Stimulated activated naive B cell treated with anti-CD40 and anti-IgM and Interleukin-4, amounts not matched to agents 10 μg/mL and 1 μg/mL and 100 μg/mL, for 72 hours (primary cell): ENCODE measurements around the gene NCBP3.
A peak's percentile ranks its signal among the peaks of the same experiment; 100 is the strongest.
"Not testable (repeated sequence)": the region's sequence is repeated elsewhere in the genome, so short reads cannot be mapped to it uniquely, and the experiment has no call there.

Experiments used
- ATAC-seq, 2 donors: fragments of 150-1000 bp; cut with Tn5 transposase; replicated peaks; 2 replicates each; pipeline ENCODE4 v1.10.0; 2021; ENCODE audit warnings: moderate library complexity in 1 of 2
- DNase-seq: peaks from one replicate; pipeline ENCODE4 v3.0.0; 2021
- H3K27ac Mint-ChIP-seq: one replicate; pipeline ENCODE4 v1.8.0; 2022; ENCODE audit warnings: mild to moderate bottlenecking, mixed read lengths
- H3K27me3 Mint-ChIP-seq, 2 donors: one replicate each; pipeline ENCODE4 v1.8.0; 2022; ENCODE audit warnings: mixed read lengths in 2 of 2
- H3K36me3 Mint-ChIP-seq, 2 donors: one replicate each; pipeline ENCODE4 v1.8.0; 2022; ENCODE audit warnings: mixed read lengths in 2 of 2, mild to moderate bottlenecking in 1 of 2
- H3K4me1 Mint-ChIP-seq, 2 donors: one replicate each; pipeline ENCODE4 v1.8.0; 2022; ENCODE audit warnings: mixed read lengths in 2 of 2, mild to moderate bottlenecking in 1 of 2
- H3K4me3 Mint-ChIP-seq, 2 donors: one replicate each; pipeline ENCODE4 v1.8.0; 2022; ENCODE audit warnings: mild to moderate bottlenecking in 2 of 2, mixed read lengths in 2 of 2, moderate library complexity in 1 of 2
- H3K9me3 Mint-ChIP-seq, 2 donors: one replicate each; pipeline ENCODE4 v1.8.0; 2022; ENCODE audit warnings: mixed read lengths in 2 of 2, mild to moderate bottlenecking in 1 of 2

Gene NCBP3

DNA sequence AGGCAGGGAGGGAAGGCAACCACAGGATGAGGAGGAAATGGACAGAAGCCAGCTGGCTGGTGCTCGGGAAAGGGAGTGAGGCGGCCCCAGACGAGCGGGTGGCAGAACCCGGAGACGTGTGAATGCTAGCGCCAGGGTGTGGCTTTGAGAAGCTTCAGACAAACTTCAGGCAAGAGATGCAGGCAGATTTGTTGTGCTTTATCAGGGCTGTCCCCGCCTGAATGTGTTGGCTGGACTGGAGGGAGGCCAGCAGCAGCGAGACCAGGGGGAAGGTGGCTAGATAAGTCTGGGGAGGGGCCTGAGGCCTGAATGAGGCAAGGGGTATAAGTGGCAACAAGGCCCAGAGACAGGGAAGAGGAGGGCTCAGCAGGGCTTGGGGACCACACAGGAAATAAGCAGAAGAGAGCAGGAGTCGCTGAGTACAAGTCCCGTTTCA is 24.8 kb upstream of the NCBP3 start:
- Mint-ChIP-seq H3K27me3 (no peaks in the 10 kb centered on the region), H3K9me3 (no peaks in the 10 kb centered on the region), H3K27ac (peak overlapping the region; percentile 72), H3K36me3 (peaks cover 36 to 55% of the 10 kb centered on the region in 2 donors), H3K4me1 (peaks cover 5 to 9% of the 10 kb centered on the region in 2 donors), H3K4me3 (peak overlapping the region in 1 of 2 donors; percentile 51)
- DNase-seq: no peak
- ATAC-seq: no peak

DNA sequence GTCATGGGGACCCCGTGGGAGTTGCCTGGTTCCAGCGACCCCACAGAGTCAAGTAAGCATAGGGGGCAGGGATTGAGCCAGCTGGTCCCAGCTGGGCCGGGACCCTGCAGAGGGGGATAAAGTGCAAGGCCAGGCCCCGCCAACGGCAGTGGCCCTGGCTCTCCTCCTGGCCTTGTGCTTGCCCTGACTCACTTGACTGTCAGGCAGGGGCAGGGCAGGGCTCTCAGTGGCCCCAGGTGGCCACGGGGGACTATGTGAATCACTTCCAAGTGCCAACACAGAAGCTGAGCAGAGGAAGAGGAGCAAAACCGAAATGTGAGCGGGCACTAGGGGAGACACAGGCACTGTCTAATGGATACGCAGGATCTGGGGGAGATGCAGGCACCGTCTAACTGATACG is 21.6 kb upstream of the NCBP3 start:
- DNase-seq (no peak), ATAC-seq (no peak)
- Mint-ChIP-seq H3K36me3 (peaks cover 20 to 35% of the 10 kb centered on the region in 2 donors), H3K4me3 (no peak overlapping the region), H3K27me3 (no peaks in the 10 kb centered on the region), H3K4me1 (peaks cover 5 to 9% of the 10 kb centered on the region in 2 donors), H3K27ac (peak overlapping the region; percentile 1), H3K9me3 (no peaks in the 10 kb centered on the region)

DNA sequence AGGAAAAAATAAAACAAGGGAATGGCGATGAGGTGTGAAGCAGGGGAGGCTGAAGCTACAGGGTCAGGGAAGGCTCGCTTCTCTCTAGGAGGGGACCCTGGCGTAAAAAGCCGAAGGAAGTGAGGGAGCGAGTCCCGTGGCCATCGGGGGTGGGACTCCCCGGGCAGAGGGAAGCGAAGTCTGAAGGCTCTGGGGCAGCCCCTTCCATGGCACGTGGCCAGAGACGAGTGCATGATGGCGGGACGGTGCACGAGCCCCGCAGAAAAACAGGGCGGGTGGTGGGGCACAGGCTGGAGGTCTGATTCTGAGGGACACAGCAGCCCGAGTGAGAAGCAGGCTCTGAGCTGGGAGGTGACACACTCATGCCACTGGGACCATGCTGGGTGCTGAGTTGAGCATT is 21.1 kb upstream of the NCBP3 start:
- no peaks in the 10 kb centered on the region for H3K27me3 Mint-ChIP-seq
- peak overlapping the region; percentile 66 for H3K27ac Mint-ChIP-seq
- no peak for DNase-seq
- no peak for ATAC-seq
- H3K4me3 Mint-ChIP-seq: no peak overlapping the region
- H3K36me3 Mint-ChIP-seq: peaks cover 19 to 36% of the 10 kb centered on the region in 2 donors
- peaks cover 5 to 9% of the 10 kb centered on the region in 2 donors for H3K4me1 Mint-ChIP-seq
- no peaks in the 10 kb centered on the region for H3K9me3 Mint-ChIP-seq

DNA sequence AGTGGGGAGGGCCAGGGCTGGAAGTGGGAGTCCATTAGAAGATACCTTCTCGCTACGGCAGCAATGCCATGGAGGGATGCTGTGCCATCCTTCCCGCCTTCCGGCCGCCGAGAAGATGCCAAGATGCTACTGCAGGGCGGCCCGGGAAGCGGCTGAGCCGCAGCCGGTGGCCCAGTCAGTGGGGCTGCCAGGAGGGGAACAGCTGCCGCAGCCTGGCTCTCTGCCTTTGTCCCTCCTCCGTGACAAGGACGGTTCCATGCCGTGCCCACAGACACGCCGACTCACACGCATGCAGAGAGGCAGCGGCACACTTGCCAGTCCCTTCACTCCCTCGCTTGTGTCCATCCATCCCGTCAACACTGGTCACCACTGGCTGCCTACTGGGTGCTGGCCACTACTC is 20.2 kb upstream of the NCBP3 start:
- H3K36me3 Mint-ChIP-seq: peaks cover 19 to 32% of the 10 kb centered on the region in 2 donors
- no peaks in the 10 kb centered on the region for H3K27me3 Mint-ChIP-seq

DNA sequence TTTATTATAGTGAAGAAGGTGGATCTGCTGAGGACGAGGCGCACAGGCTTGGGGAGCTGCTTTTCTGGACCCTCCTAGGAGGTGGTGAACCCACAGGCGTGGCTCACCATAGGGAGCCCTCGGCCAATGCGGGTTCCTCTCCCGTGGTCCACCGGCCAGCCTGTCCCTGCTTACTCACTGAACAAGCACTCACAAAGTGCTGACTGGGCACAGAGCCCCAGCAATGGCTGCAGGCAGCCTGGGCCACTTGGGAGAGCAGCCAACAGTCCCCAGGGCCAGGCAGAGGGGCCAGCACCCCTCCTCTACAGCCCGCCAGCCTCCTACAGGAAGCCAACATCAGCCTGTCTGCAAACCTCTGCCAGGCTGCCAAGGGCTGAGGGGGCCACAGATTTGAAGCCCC is 19.1 kb upstream of the NCBP3 start:
- DNase-seq (no peak), ATAC-seq (no peak)
- H3K4me1 Mint-ChIP-seq: no peaks in the 10 kb centered on the region
- H3K27ac Mint-ChIP-seq: no peak overlapping the region
- no peak overlapping the region for H3K4me3 Mint-ChIP-seq
- H3K27me3 Mint-ChIP-seq: no peaks in the 10 kb centered on the region
- H3K9me3 Mint-ChIP-seq: no peaks in the 10 kb centered on the region
- H3K36me3 Mint-ChIP-seq: peaks cover 19 to 28% of the 10 kb centered on the region in 2 donors

More for the DNA sequence above, 20.2 kb upstream of the NCBP3 start:
- Mint-ChIP-seq H3K4me3 (no peak overlapping the region), H3K27ac (no peak overlapping the region), H3K4me1 (peaks cover 5 to 9% of the 10 kb centered on the region in 2 donors), H3K9me3 (no peaks in the 10 kb centered on the region)
- ATAC-seq (no peak), DNase-seq (no peak)

DNA sequence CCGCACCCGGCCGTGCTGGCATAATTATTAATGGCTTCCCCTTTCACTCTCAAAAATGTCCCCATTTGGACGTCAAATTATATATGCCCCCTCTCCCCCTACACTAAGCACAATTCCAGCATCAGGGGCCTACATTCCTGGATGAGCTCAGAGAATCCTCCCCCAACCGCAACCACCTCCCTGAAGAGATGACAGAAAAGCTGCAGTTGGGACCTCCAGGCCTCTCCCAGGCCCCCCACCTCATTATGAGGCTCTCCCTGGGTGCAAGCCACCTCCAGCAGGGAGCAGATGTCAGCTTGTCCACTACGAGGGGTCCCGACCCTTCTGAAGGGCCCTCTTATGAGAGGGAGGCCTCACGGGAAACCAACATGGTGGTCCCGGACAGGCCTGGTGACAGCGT is 18.5 kb upstream of the NCBP3 start:
- Mint-ChIP-seq H3K27ac (no peak overlapping the region), H3K27me3 (no peaks in the 10 kb centered on the region), H3K4me1 (no peaks in the 10 kb centered on the region), H3K4me3 (no peak overlapping the region), H3K36me3 (peaks cover 19 to 27% of the 10 kb centered on the region in 2 donors), H3K9me3 (no peaks in the 10 kb centered on the region)
- ATAC-seq (no peak), DNase-seq (no peak)

DNA sequence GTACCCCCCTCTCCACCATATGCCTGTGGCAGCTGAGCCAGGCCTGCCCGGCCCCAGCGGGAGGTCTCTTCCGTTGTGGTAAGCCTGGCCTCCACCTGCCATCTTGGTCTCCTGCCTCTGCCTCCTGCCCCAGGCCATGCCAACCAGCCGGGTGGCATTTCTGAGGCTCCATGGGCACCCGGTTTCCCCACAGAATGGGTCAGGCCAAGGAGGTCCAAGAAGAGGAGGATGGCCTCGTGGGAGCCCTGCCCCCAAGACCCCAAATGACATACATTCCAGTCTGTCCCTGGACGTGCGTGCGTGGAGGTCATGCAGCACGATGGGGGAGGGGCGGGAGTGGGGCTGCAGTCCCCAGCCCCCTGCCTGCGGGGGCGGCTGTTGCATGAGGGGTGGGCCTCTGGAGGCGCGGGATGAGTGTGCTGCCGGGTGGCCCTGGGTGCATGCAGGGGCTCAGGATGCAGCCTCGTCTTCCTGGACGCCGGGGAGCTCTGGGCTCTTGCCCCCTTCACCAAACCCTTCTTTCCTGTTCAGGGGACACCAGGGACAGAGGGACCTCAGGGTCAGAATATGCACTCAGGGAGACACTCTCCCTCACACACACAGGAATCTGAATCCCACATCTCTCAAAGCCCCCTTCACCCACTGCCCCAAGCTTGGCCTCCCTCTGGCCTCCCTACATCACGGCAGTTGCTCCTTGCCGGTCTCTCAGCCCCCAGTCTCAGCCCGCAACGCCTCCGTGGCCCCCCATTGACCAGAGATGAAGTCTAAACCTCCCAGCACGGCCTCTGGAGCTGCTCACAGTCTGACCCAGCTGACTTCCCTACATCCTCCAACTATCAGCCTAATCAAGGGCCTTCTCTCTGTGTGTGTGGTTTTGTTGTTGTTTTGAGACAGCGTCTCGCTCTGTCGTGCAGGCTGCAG is 16.0 kb upstream of the NCBP3 start:
- Mint-ChIP-seq H3K9me3 (no peaks in the 10 kb centered on the region), H3K27me3 (peaks cover 3% of the 10 kb centered on the region in 2 donors), H3K4me3 (no peak overlapping the region), H3K4me1 (no peaks in the 10 kb centered on the region), H3K27ac (no peak overlapping the region), H3K36me3 (peaks cover 13 to 15% of the 10 kb centered on the region in 2 donors)
- ATAC-seq: no peak
- no peak for DNase-seq

DNA sequence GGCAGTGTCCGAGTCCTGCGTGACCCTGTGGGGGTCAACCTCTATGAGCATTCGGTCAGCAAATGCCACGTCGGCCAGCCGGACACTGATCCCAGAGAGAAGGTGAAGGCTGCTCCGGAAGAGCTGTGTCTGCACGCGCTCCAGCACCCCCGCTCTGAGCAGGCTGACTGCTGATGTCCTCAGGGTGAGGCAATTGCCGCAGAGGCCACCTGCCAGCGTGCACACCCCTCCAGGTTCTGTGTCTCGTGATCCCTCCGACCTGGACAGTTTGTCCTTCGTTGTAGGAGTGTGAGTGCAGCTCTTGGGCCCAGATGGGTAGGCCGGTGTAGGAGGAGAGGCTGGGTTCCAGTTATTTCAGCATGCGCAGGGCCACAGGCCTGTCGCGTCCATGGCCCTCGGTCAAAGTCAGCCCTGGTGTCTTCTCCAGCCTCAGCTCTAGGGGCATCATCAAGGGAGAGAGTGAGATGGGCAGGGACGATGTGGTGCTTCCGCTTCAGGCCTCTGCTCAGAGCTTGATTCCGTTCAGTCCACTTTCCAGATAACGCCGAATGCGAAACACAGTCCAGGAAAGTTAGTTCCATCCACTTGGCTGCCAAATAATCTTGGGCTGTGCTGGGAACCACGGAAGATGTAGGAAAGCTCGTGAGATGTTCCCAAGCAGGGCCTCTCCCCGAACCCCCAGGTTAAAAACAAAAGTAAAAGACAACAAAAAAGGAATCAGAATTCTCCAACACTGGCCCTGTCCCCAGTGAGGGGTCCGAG is 15.1 kb upstream of the NCBP3 start:
- Mint-ChIP-seq H3K9me3 (no peaks in the 10 kb centered on the region), H3K4me3 (no peak overlapping the region), H3K4me1 (no peaks in the 10 kb centered on the region), H3K36me3 (peaks cover 13 to 15% of the 10 kb centered on the region in 2 donors), H3K27me3 (peaks cover 5 to 6% of the 10 kb centered on the region in 2 donors), H3K27ac (no peak overlapping the region)
- no peak for ATAC-seq
- no peak for DNase-seq

DNA sequence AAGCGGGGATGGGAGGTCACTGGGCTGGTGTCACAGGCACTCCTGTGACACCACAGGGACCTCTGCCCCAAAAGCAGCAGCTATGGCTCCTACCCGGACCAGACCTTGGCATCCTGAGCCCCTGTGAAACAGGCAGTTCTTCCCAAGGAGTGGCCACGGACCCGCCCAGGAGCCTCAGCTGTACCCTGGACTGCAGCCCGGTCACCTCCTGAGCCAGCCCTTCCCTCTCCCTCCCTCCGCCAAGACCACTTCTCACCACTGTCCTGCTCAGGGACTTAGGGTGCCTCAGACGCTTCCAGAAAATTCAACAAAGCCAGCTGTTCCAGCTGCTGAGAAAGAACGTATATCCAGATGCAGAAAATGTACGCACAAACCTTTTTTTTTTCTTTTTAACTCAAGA is 13.9 kb upstream of the NCBP3 start:
- Mint-ChIP-seq H3K36me3 (peaks cover 13 to 15% of the 10 kb centered on the region in 2 donors), H3K9me3 (no peaks in the 10 kb centered on the region), H3K4me1 (no peaks in the 10 kb centered on the region), H3K27me3 (peaks cover 5 to 6% of the 10 kb centered on the region in 2 donors), H3K27ac (no peak overlapping the region), H3K4me3 (no peak overlapping the region)
- ATAC-seq (no peak), DNase-seq (no peak)

DNA sequence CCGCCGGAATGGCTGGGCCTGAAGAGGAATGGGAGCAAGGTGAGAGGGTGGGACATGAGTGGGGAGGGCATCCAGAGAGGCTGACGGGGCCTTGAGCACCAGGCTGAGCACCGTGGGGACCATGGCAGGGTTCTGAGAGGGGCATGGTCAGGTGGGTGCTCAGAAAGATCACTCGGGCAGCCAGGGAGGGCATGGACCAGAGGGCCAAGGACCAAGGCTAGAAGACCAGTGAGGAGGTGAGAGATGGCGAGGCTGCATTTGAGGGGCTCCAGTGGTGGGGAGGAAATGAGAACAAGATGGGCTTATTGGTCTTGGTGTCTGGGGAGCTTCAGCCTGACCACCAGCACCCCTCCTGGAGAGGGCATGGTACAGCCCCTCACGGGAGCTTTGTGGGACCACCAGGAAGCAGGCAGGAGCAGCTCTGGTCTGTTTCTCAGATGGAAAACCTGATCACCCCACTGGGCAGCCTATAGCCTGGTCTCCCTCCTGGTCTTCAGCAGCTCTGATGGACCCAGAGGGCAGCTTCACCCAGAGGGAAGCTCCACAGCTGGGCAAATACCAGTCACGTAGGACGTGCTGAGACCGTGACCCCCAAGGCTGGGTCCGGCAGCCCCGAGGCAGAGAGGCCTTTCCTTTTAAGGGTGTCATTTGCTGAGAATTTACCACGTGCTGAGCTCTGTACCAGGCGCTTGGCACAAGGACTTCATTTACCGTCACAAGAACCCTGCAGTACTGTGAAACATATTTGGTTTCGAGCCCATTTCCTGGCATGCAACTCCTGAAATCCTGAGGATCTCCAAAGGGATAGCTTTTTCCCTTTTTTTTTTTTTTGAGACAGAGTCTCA is 11.4 kb upstream of the NCBP3 start:
- H3K27ac Mint-ChIP-seq: peak overlapping the region; percentile 39
- H3K4me3 Mint-ChIP-seq: no peak overlapping the region
- DNase-seq: no peak
- no peak for ATAC-seq
- H3K36me3 Mint-ChIP-seq: peaks cover 12 to 13% of the 10 kb centered on the region in 2 donors
- no peaks in the 10 kb centered on the region for H3K9me3 Mint-ChIP-seq
- no peaks in the 10 kb centered on the region for H3K4me1 Mint-ChIP-seq
- H3K27me3 Mint-ChIP-seq: peaks cover 9 to 10% of the 10 kb centered on the region in 2 donors

DNA sequence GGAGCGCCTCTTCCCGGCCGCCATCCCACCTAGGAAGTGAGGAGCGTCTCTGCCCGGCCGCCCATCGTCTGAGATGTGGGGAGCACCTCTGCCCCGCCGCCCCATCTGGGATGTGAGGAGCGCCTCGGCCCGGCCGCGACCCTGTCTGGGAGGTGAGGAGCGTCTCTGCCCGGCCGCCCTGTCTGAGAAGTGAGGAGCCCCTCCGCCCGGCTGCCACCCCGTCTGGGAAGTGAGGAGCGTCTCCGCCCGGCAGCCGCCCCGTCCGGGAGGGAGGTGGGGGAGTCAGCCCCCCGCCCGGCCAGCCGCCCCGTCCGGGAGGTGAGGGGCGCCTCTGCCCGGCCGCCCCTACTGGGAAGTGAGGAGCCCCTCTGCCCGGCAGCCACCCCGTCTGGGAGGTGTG is 8.2 kb upstream of the NCBP3 start:
- not testable (repeated sequence) for H3K9me3 Mint-ChIP-seq, DNase-seq, H3K27ac Mint-ChIP-seq, H3K4me3 Mint-ChIP-seq, ATAC-seq, H3K4me1 Mint-ChIP-seq, H3K36me3 Mint-ChIP-seq
- peaks cover 21% of the 10 kb centered on the region in 2 donors for H3K27me3 Mint-ChIP-seq

DNA sequence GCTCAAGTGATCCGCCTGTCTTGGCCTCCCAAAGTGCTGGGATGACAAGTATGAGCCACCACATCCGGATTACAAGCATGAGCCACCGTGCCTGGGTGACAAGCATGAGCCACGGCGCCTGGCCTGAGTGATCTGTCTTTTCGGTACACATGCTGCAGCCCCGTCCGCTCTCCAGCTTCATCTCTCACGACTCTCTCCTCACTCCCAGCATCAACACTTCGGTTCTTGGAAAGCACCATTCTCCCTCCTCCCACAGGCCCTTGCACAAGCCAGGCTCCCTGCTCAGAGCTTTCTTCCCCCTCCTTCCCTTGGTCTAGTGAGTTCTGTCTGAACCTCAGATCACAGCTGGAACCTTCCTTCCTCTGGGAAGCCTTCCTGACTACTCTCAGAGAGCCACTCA is 6.5 kb upstream of the NCBP3 start:
- Mint-ChIP-seq H3K36me3 (no peaks in the 10 kb centered on the region), H3K27me3 (peaks cover 21% of the 10 kb centered on the region in 2 donors), H3K4me3 (no peak overlapping the region), H3K4me1 (no peaks in the 10 kb centered on the region), H3K9me3 (no peaks in the 10 kb centered on the region), H3K27ac (peak overlapping the region; percentile 20)
- ATAC-seq (no peak), DNase-seq (no peak)

DNA sequence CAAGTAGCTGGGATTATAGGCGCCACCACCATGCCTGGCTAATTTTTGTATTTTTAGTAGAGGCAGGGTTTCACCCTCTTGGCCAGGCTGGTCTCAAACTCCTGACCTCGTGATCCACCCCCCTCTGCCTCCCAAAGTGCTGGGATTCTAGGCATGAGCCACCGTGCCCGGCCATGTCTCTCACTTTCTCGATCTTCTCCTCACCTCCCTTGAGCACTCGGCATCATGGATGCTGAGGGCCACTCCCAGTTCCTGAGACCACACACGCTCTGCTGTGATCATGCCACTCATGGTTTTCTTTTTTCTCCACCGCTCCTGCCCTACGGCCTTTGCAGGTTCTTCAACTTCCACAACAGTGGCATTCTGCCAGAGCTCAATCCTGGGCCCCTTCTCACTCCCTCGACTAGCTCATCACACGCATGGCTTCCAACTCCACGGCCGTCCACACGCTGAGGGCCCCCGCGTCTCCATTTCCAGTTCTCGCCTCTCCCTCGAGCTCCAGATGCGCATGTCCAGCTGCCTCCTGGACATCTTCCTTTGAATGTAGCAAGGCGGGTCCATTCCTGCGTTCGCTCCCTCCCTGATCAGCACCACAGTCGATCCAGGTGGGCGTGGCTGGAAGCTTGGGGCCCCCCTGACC is 5.5 kb upstream of the NCBP3 start:
- Mint-ChIP-seq H3K36me3 (no peaks in the 10 kb centered on the region), H3K27me3 (peaks cover 15 to 16% of the 10 kb centered on the region in 2 donors), H3K27ac (no peak overlapping the region), H3K4me1 (peaks cover 3 to 6% of the 10 kb centered on the region in 2 donors), H3K4me3 (no peak overlapping the region), H3K9me3 (no peaks in the 10 kb centered on the region)
- DNase-seq (no peak), ATAC-seq (no peak)
